HFFc6 (cell line): ENCODE measurements around the gene BAHCC1. TPM values are rescaled to one million over a fixed set of nuclear protein-coding genes. Genes with fewer than 3 reads are reported as not detected.

Experiments used
- DNase-seq: peaks from one replicate; pipeline ENCODE4 v3.0.0-alpha.2; 2018
- H3K27ac Mint-ChIP-seq: 2 replicates; pipeline ENCODE4 v1.8.0; 2020; ENCODE audit warnings: mild to moderate bottlenecking, mixed read lengths
- H3K27me3 Mint-ChIP-seq: 2 replicates; pipeline ENCODE4 v1.8.0; 2021; ENCODE audit warnings: mild to moderate bottlenecking, moderate library complexity, mixed read lengths; ENCODE audit not compliant: insufficient read depth
- H3K36me3 Mint-ChIP-seq: 2 replicates; pipeline ENCODE4 v1.8.0; 2021; ENCODE audit warnings: low read depth, mixed read lengths
- H3K4me1 Mint-ChIP-seq: 2 replicates; pipeline ENCODE4 v1.8.0; 2020; ENCODE audit warnings: low read depth, mixed read lengths
- H3K4me3 Mint-ChIP-seq: 2 replicates; pipeline ENCODE4 v1.8.0; 2020; ENCODE audit warnings: mild to moderate bottlenecking, moderate library complexity, mixed read lengths
- H3K9me3 Mint-ChIP-seq: 2 replicates; pipeline ENCODE4 v1.8.0; 2020; ENCODE audit warnings: mild to moderate bottlenecking, mixed read lengths
- CTCF ChIP-seq: fragments of 200-600 bp; sonication (generic); IDR thresholded peaks from 2 replicates; pipeline ENCODE4 v1.5.0; 2021; ENCODE audit warnings: antibody characterized with exemption, mild to moderate bottlenecking
- total RNA-seq, 6 experiments: library from RNA; stranded (reverse); fragmentation: NEBNext Ultra II Directional; extraction: Animal tissue kit (Norgen Biotek cat#: 25700); gene quantifications; 2 replicates in 1 of 6; 3 replicates in 5 of 6; pipeline ENCODE4 v1.2.3, GENCODE V29; 2021

The BAHCC1 gene
- total RNA-seq, 6 experiments from 2014 or later: 7.3 to 9.7 (median 8.3) TPM

- Mint-ChIP-seq H3K27me3 (peaks cover 34% of the 10 kb centered on the region), H3K27ac (peak within 1 kb of the TSS; percentile 96), H3K4me1 (peaks cover 23% of the 10 kb centered on the region), H3K36me3 (peaks cover 45% of the 10 kb centered on the region), H3K4me3 (peak within 1 kb of the TSS; percentile 99), H3K9me3 (peaks cover 31% of the 10 kb centered on the region)
- DNase-seq: peak; percentile 94
- TF ChIP-seq CTCF: no peak
Observed at GRCh38 chr17:81512562-81513371, 117.5 kb downstream of the BAHCC1 start, which contains the start of gene ACTG1. Gene ACTG1, minus strand, starts transcription at chr17:81512799. Its CDS starts 445 bp downstream, at chr17:81512354.

DNA sequence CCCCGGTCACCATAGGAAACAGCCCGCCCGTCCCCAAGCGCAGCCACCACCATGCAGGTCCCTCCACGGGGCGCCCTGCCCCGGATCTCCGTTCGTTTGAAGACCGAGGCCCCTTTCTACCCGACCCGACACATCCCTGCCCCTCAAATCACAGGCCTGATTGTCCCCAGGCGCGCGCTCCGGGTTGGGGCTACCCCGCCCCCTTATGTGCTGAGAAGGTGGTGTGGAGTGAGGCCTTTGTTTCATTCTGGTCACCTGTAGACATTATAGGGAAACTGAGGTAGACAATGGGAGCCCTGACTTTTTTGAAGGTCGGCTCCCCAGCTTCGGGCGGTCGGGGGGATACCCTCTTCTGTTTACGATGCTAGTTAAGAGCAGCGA, 118.1 kb downstream of the BAHCC1 start:
- peaks cover 34% of the 10 kb centered on the region for H3K27me3 Mint-ChIP-seq
- peaks cover 31% of the 10 kb centered on the region for H3K9me3 Mint-ChIP-seq
- peak overlapping the region; percentile 89 for H3K27ac Mint-ChIP-seq
- peak overlapping the region; percentile 85 for H3K4me3 Mint-ChIP-seq
- DNase-seq: peak; percentile 59
- peaks cover 29% of the 10 kb centered on the region for H3K4me1 Mint-ChIP-seq
- peaks cover 45% of the 10 kb centered on the region for H3K36me3 Mint-ChIP-seq
- TF ChIP-seq CTCF: no peak

- Mint-ChIP-seq H3K36me3 (peaks cover 40% of the 10 kb centered on the region), H3K4me3 (peak overlapping the region; percentile 85), H3K4me1 (peaks cover 28% of the 10 kb centered on the region)
Observed at GRCh38 chr17:81513753-81514488, 118.7 kb downstream of the BAHCC1 start.

DNA sequence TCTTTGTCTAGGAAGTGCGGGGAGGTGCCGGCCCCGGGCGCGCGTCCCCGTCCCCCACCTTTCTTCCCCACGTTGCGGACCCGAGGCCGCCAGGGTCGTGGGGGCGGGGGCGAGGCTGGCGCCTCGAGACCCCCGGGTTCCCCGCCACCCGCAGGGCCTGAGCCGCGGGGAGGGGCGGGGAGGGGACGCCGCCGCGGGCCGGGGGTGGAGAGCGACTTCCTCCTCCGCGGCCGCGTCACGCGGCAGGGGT, 119.2 kb downstream of the BAHCC1 start:
- Mint-ChIP-seq H3K27ac (peak overlapping the region; percentile 78), H3K4me3 (peak overlapping the region; percentile 85), H3K4me1 (peaks cover 23% of the 10 kb centered on the region), H3K27me3 (peaks cover 28% of the 10 kb centered on the region), H3K9me3 (peaks cover 28% of the 10 kb centered on the region), H3K36me3 (peaks cover 35% of the 10 kb centered on the region)
- DNase-seq: no peak
- no peak for TF ChIP-seq CTCF

More at GRCh38 chr17:81513753-81514488, 118.7 kb downstream of the BAHCC1 start:
- peaks cover 32% of the 10 kb centered on the region for H3K27me3 Mint-ChIP-seq
- 0 out of 2 replicates have a peak, but pooled peaks have one; percentile 9 for TF ChIP-seq CTCF
- peak overlapping the region; percentile 89 for H3K27ac Mint-ChIP-seq
- H3K9me3 Mint-ChIP-seq: peaks cover 31% of the 10 kb centered on the region
- DNase-seq: peak; percentile 67

DNA sequence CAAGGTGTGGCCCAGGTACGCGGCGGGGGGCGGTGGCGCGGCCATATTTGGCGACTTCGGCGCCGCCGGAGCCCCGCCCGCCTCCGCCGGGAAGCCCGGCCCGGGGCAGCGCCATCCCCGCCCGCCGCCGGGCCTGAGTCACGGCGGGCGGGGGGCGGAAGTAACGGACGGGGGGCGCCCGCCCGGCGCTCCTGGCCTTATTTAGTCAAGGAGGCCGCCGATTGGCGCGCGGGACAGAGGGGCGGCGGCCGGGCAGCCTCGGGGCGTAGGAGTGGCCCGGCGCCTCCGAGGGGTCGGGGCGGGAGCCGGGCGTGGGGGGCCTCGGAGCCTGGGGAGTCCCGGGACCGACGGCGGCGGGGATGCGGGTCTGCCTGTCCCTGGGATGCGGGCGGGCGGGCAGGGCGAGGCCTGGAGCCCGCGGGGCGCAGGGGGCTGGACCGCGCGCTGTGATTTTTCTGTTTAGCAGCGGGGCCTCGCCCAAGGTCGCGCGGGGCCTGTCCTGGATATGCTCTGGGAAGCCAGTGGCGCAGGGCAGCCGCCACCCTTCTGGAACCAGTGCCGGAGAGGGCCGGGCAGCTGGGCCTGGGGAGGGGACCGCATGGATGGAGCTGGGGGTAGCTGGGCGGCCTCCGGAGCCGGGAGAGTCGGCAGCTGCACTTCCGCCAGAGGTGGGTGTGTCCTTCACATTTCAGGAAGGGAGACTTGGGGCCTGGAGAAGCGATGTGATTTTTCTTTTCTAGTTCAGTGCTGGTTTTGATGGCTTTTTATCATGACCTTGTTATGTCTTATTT, 119.7 kb downstream of the BAHCC1 start:
- H3K4me1 Mint-ChIP-seq: peaks cover 18% of the 10 kb centered on the region
- H3K36me3 Mint-ChIP-seq: peaks cover 30% of the 10 kb centered on the region
- no peak for TF ChIP-seq CTCF
- peak overlapping the region; percentile 83 for H3K27ac Mint-ChIP-seq
- peak overlapping the region; percentile 92 for H3K4me3 Mint-ChIP-seq
- H3K9me3 Mint-ChIP-seq: peaks cover 23% of the 10 kb centered on the region
- peak; percentile 60 for DNase-seq
- H3K27me3 Mint-ChIP-seq: peaks cover 23% of the 10 kb centered on the region
